Caki2 (cell line): ENCODE data around the gene CETN3. TPM values are rescaled to one million over a fixed set of nuclear protein-coding genes. Genes with fewer than 3 reads are reported as not detected.
"Not testable (repeated sequence)": the region's sequence is repeated elsewhere in the genome, so short reads cannot be mapped to it uniquely, and the experiment has no call there.

ENCODE experiments used
- DNase-seq: peaks from one replicate; pipeline ENCODE4 v3.0.0-alpha.2; 2015; ENCODE audit warnings: low read depth
- in situ Hi-C: cut with HindIII; loops from 2 replicates; pipeline ENCODE4 v1.10.0; 2016; ENCODE audit warnings: low sequenced_read_pairs, low pct_unique_long_range_greater_than_20kb, mixed read lengths
- total RNA-seq: library from RNA; depleted of rRNA; stranded (reverse); fragments of >200 nt; shearing (Covaris generic); gene quantifications from 2 replicates; pipeline ENCODE4 v1.2.3, GENCODE V29; 2014; ENCODE audit warnings: low replicate concordance

The CETN3 gene
- total RNA-seq, 1 experiment from 2014 or later = 11.9 TPM

- DNase-seq = no peak
- in situ Hi-C loops = no loop called here
Observed at GRCh38 chr5:90387508-90387907, 22.0 kb downstream of the CETN3 start.

- in situ Hi-C loops = no loop called here
- DNase-seq = no peak
Observed at GRCh38 chr5:90386099-90386710, 23.4 kb downstream of the CETN3 start.

- DNase-seq = no peak
- in situ Hi-C loops = no loop called here
Observed at GRCh38 chr5:90384389-90384788, 25.2 kb downstream of the CETN3 start.

- in situ Hi-C loops = no loop called here
- DNase-seq = no peak
Observed at GRCh38 chr5:90383903-90384302, 25.7 kb downstream of the CETN3 start.

- in situ Hi-C loops = no loop called here
- no peak for DNase-seq
Observed at GRCh38 chr5:90381213-90381929, 28.2 kb downstream of the CETN3 start.

GRCh38 chr5:90379652-90380051 lies 29.9 kb downstream of the CETN3 start:
- in situ Hi-C loops = no loop called here
- DNase-seq = no peak

- in situ Hi-C loops = no loop called here
- DNase-seq = no peak
Observed at GRCh38 chr5:90378752-90379151, 30.8 kb downstream of the CETN3 start.

GRCh38 chr5:90371269-90371668 lies 38.3 kb downstream of the CETN3 start:
- DNase-seq, in situ Hi-C loops: not testable (repeated sequence)

GRCh38 chr5:90368454-90369246 lies 40.9 kb downstream of the CETN3 start:
- in situ Hi-C loops = no loop called here
- DNase-seq = no peak

GRCh38 chr5:90367879-90368278 lies 41.7 kb downstream of the CETN3 start:
- in situ Hi-C loops = no loop called here
- no peak for DNase-seq

GRCh38 chr5:90366948-90367347 lies 42.6 kb downstream of the CETN3 start:
- in situ Hi-C loops = no loop called here
- DNase-seq = no peak

- in situ Hi-C loops = no loop called here
- DNase-seq = no peak
Observed at GRCh38 chr5:90365328-90365727, 44.2 kb downstream of the CETN3 start.

- no peak for DNase-seq
- in situ Hi-C loops = no loop called here
Observed at GRCh38 chr5:90359073-90359920, 50.3 kb downstream of the CETN3 start.

GRCh38 chr5:90356622-90357021 lies 52.9 kb downstream of the CETN3 start:
- DNase-seq = no peak
- in situ Hi-C loops = no loop called here

- in situ Hi-C loops = no loop called here
- no peak for DNase-seq
Observed at GRCh38 chr5:90356176-90356575, 53.4 kb downstream of the CETN3 start.

- no peak for DNase-seq
- in situ Hi-C loops = no loop called here
Observed at GRCh38 chr5:90355635-90356034, 53.9 kb downstream of the CETN3 start.

GRCh38 chr5:90353254-90353653 lies 56.3 kb downstream of the CETN3 start:
- DNase-seq = no peak
- in situ Hi-C loops = no loop called here

- no peak for DNase-seq
- in situ Hi-C loops = no loop called here
Observed at GRCh38 chr5:90351101-90351500, 58.5 kb downstream of the CETN3 start.
